Nephron progenitor cell (in vitro differentiated cells): Measurements from ENCODE around the gene HIP1.

Source experiments
- DNase-seq: peaks from one replicate; pipeline ENCODE4 v3.0.0; 2021
- H3K27ac Mint-ChIP-seq: 2 replicates; pipeline ENCODE4 v1.8.0; 2021; ENCODE audit warnings: mild to moderate bottlenecking, moderate library complexity, mixed read lengths
- H3K27me3 Mint-ChIP-seq: 2 replicates; pipeline ENCODE4 v1.8.0; 2021; ENCODE audit warnings: mild to moderate bottlenecking, low read depth, mixed read lengths; ENCODE audit not compliant: poor library complexity
- H3K36me3 Mint-ChIP-seq: 2 replicates; pipeline ENCODE4 v1.8.0; 2021; ENCODE audit warnings: low read depth, mixed read lengths
- H3K4me1 Mint-ChIP-seq: 2 replicates; pipeline ENCODE4 v1.8.0; 2021; ENCODE audit warnings: mixed read lengths
- H3K4me3 Mint-ChIP-seq: 2 replicates; pipeline ENCODE4 v1.8.0; 2021; ENCODE audit warnings: mild to moderate bottlenecking, moderate library complexity, mixed read lengths
- H3K9me3 Mint-ChIP-seq: 2 replicates; pipeline ENCODE4 v1.8.0; 2021; ENCODE audit warnings: mild to moderate bottlenecking, moderate library complexity, mixed read lengths
- CTCF ChIP-seq: fragments of 200-600 bp; sonication (generic); IDR thresholded peaks from 2 replicates; pipeline ENCODE4 v1.5.0; 2021; ENCODE audit warnings: antibody characterized with exemption

Gene HIP1

GRCh38 chr7:75738975-75739795 lies 444 bp upstream of the HIP1 start:
- DNase-seq: peak; percentile 100
- Mint-ChIP-seq H3K27ac (peak overlapping the region; percentile 63), H3K36me3 (no peaks in the 10 kb centered on the region), H3K4me3 (peak overlapping the region; percentile 96), H3K9me3 (peaks cover 3% of the 10 kb centered on the region), H3K4me1 (peaks cover 71% of the 10 kb centered on the region), H3K27me3 (peaks cover 39% of the 10 kb centered on the region)
- TF ChIP-seq CTCF: no peak

- H3K27me3 Mint-ChIP-seq: peaks cover 34% of the 10 kb centered on the region
- H3K36me3 Mint-ChIP-seq: peaks cover 6% of the 10 kb centered on the region
- H3K4me1 Mint-ChIP-seq: peaks cover 72% of the 10 kb centered on the region
- TF ChIP-seq CTCF: no peak
- peak; percentile 49 for DNase-seq
- peak overlapping the region; percentile 51 for H3K27ac Mint-ChIP-seq
- peak overlapping the region; percentile 96 for H3K4me3 Mint-ChIP-seq
- no peaks in the 10 kb centered on the region for H3K9me3 Mint-ChIP-seq
Measured at GRCh38 chr7:75737856-75738603, 711 bp downstream of the HIP1 start.

GRCh38 chr7:75735581-75736350 lies 3.0 kb downstream of the HIP1 start:
- Mint-ChIP-seq H3K4me3 (no peak overlapping the region), H3K27ac (no peak overlapping the region), H3K27me3 (peaks cover 34% of the 10 kb centered on the region), H3K9me3 (no peaks in the 10 kb centered on the region), H3K36me3 (peaks cover 6% of the 10 kb centered on the region), H3K4me1 (peaks cover 72% of the 10 kb centered on the region)
- TF ChIP-seq CTCF: no peak
- no peak for DNase-seq

GRCh38 chr7:75734586-75735458 lies 3.9 kb downstream of the HIP1 start:
- peak overlapping the region; percentile 86 for H3K27ac Mint-ChIP-seq
- H3K36me3 Mint-ChIP-seq: peaks cover 6% of the 10 kb centered on the region
- peaks cover 67% of the 10 kb centered on the region for H3K4me1 Mint-ChIP-seq
- peak; percentile 71 for DNase-seq
- H3K27me3 Mint-ChIP-seq: peaks cover 35% of the 10 kb centered on the region
- H3K4me3 Mint-ChIP-seq: peak overlapping the region; percentile 28
- TF ChIP-seq CTCF: no peak
- H3K9me3 Mint-ChIP-seq: no peaks in the 10 kb centered on the region
